ENCODE measurements around the gene TET2. TPM values are rescaled to one million over a fixed set of nuclear protein-coding genes. Genes with fewer than 3 reads are reported as not detected.

The TET2 gene
- total RNA-seq, 1 experiment from 2014 or later = 5.4 TPM

- in situ Hi-C loops (cut with HindIII; ENCODE audit: low pct_unique_long_range_greater_than_20kb, low sequenced_read_pairs) = no loop called here
- DNase-seq (ENCODE audit: low read depth, low spot score) = no peak
These were observed 51.1 kb downstream of the TET2 start for GRCh38 chr4:105197777-105198176.

GRCh38 chr4:105198541-105198940 is 51.9 kb downstream of the TET2 start:
- DNase-seq (ENCODE audit: low read depth, low spot score) = no peak
- in situ Hi-C loops (cut with HindIII; ENCODE audit: low pct_unique_long_range_greater_than_20kb, low sequenced_read_pairs) = no loop called here

GRCh38 chr4:105206214-105206613 is 59.5 kb downstream of the TET2 start:
- DNase-seq (ENCODE audit: low read depth, low spot score) = no peak
- in situ Hi-C loops (cut with HindIII; ENCODE audit: low pct_unique_long_range_greater_than_20kb, low sequenced_read_pairs) = no loop called here

- no peak for DNase-seq (ENCODE audit: low read depth, low spot score)
These were observed 60.7 kb downstream of the TET2 start for GRCh38 chr4:105207386-105207785.

DNA sequence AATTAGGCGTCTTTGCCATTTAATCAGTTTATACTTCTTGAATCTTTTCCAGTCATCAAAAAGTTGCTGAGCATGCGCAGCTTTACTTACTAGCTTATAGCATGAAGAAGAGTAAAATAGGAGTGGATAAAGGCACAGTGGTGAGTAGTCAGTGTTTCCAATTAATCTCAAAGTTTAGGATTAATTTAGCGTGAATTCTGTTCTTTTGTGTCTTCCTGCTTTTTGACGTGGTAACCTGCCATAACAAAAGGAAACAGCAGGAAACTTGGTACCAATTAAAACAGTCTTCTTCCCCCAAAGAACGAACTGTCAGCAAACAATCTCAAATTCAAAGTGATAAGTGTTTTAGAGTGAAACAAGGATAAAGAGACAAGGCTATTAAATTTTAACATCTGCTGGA is 61.9 kb downstream of the TET2 start:
- no peak for DNase-seq (ENCODE audit: low read depth, low spot score)
- in situ Hi-C loops (cut with HindIII; ENCODE audit: low pct_unique_long_range_greater_than_20kb, low sequenced_read_pairs) = no loop called here

More at GRCh38 chr4:105207386-105207785, 60.7 kb downstream of the TET2 start:
- in situ Hi-C loops (cut with HindIII; ENCODE audit: low pct_unique_long_range_greater_than_20kb, low sequenced_read_pairs) = no loop called here

GRCh38 chr4:105210916-105211315 is 64.2 kb downstream of the TET2 start:
- in situ Hi-C loops (cut with HindIII; ENCODE audit: low pct_unique_long_range_greater_than_20kb, low sequenced_read_pairs) = no loop called here
- no peak for DNase-seq (ENCODE audit: low read depth, low spot score)

DNA sequence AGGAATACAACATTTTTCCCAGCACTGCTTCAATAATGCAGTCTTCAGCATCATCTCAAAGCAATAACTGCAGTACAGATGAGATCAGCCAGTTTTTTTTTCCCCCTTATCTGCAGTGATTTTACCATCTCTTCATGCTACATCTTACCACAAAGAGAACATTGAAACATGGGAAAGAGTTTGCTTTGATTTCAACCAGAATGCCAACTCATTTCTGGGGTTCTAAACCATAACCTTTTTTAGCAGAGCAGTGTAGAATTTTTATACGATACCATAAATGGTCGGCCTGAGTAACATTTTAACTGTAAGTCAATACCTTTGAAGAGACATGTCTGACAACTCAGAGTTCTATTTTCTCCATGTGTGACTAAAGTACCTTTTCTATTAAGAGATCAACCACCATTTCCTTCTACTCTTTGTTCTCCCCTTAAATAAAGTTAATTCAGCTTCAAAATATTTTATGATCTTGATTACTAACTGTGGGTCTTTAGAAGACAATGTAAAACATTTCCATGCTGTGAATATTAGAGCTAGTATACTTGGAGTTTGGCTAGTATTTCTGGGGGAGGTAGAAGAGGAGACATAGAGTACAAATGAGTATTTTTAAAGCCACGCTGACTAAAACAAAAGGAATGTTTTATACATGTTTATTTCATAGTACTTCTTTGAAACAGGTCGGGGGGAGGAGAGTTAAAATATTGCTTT is 69.1 kb downstream of the TET2 start:
- in situ Hi-C loops (cut with HindIII; ENCODE audit: low pct_unique_long_range_greater_than_20kb, low sequenced_read_pairs) = no loop called here
- DNase-seq (ENCODE audit: low read depth, low spot score) = no peak

DNA sequence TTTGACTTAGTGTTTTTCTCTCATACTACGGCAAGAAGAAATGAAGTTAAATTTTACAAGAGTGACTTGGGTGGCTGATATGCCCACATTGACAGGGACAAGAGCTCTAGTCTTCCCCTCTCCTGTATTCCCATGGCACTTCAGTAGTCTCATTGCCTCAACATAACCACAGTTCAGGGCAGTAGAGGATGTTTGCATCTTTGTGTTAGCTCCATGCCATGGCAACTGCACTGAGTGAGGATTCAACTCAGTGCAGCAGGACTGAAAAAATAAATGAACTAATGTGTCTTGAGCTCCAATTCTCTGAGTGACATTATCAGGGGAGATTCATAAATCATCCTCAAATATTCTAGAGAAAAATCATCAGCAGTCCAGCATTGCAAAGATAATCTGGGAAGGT is 78.8 kb downstream of the TET2 start:
- DNase-seq (ENCODE audit: low read depth, low spot score) = no peak
- in situ Hi-C loops (cut with HindIII; ENCODE audit: low pct_unique_long_range_greater_than_20kb, low sequenced_read_pairs) = no loop called here

GRCh38 chr4:105227054-105227453 is 80.4 kb downstream of the TET2 start:
- in situ Hi-C loops (cut with HindIII; ENCODE audit: low pct_unique_long_range_greater_than_20kb, low sequenced_read_pairs) = no loop called here
- DNase-seq (ENCODE audit: low read depth, low spot score) = no peak

GRCh38 chr4:105230287-105230686 is 83.6 kb downstream of the TET2 start:
- DNase-seq (ENCODE audit: low read depth, low spot score) = no peak
- in situ Hi-C loops (cut with HindIII; ENCODE audit: low pct_unique_long_range_greater_than_20kb, low sequenced_read_pairs) = no loop called here

DNA sequence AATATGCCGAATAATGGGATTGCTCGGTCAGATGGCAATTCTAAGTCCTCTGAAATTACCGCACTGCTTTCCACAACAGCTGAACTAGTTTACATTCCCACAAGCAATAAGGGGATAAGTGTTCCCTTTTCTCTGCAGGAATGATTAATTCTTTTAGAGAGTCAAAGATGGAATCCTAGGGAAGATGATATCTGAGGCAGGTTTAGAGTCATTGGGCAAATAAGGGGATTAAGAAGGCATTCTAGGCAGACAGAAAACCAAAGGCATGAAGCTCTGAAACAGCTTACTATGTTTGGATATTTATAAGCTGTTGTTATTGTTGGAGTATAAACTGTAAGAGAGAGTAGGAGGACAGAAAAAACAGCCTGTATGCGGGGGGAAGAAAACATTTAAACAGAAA is 85.7 kb downstream of the TET2 start:
- no peak for DNase-seq (ENCODE audit: low read depth, low spot score)
- in situ Hi-C loops (cut with HindIII; ENCODE audit: low pct_unique_long_range_greater_than_20kb, low sequenced_read_pairs) = no loop called here

DNA sequence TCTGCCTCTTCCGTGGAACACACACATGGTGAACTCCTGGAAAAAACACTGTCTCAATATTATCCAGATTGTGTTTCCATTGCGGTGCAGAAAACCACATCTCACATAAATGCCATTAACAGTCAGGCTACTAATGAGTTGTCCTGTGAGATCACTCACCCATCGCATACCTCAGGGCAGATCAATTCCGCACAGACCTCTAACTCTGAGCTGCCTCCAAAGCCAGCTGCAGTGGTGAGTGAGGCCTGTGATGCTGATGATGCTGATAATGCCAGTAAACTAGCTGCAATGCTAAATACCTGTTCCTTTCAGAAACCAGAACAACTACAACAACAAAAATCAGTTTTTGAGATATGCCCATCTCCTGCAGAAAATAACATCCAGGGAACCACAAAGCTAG is 87.9 kb downstream of the TET2 start:
- in situ Hi-C loops (cut with HindIII; ENCODE audit: low pct_unique_long_range_greater_than_20kb, low sequenced_read_pairs) = no loop called here
- no peak for DNase-seq (ENCODE audit: low read depth, low spot score)

DNA sequence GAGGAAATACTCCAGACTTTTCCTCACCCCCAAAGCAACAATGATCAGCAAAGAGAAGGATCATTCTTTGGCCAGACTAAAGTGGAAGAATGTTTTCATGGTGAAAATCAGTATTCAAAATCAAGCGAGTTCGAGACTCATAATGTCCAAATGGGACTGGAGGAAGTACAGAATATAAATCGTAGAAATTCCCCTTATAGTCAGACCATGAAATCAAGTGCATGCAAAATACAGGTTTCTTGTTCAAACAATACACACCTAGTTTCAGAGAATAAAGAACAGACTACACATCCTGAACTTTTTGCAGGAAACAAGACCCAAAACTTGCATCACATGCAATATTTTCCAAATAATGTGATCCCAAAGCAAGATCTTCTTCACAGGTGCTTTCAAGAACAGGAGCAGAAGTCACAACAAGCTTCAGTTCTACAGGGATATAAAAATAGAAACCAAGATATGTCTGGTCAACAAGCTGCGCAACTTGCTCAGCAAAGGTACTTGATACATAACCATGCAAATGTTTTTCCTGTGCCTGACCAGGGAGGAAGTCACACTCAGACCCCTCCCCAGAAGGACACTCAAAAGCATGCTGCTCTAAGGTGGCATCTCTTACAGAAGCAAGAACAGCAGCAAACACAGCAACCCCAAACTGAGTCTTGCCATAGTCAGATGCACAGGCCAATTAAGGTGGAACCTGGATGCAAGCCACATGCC is 89.7 kb downstream of the TET2 start:
- in situ Hi-C loops (cut with HindIII; ENCODE audit: low pct_unique_long_range_greater_than_20kb, low sequenced_read_pairs) = no loop called here
- no peak for DNase-seq (ENCODE audit: low read depth, low spot score)

DNA sequence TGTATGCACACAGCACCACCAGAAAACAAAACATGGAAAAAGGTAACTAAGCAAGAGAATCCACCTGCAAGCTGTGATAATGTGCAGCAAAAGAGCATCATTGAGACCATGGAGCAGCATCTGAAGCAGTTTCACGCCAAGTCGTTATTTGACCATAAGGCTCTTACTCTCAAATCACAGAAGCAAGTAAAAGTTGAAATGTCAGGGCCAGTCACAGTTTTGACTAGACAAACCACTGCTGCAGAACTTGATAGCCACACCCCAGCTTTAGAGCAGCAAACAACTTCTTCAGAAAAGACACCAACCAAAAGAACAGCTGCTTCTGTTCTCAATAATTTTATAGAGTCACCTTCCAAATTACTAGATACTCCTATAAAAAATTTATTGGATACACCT is 90.2 kb downstream of the TET2 start:
- in situ Hi-C loops (cut with HindIII; ENCODE audit: low pct_unique_long_range_greater_than_20kb, low sequenced_read_pairs) = no loop called here
- no peak for DNase-seq (ENCODE audit: low read depth, low spot score)

DNA sequence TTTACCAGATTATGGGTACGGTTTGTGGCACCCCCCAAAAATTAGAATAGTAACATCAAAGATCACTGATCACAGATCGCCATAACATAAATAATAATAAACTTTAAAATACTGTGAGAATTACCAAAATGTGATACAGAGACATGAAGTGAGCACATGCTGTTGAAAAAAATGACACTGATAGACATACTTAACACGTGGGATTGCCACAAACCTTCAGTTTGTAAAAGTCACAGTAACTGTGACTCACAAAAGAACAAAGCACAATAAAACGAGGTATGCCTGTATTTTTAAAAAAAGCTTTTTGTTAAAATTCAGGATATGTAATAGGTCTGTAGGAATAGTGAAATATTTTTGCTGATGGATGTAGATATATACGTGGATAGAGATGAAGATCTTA is 93.4 kb downstream of the TET2 start:
- in situ Hi-C loops (cut with HindIII; ENCODE audit: low pct_unique_long_range_greater_than_20kb, low sequenced_read_pairs) = no loop called here
- no peak for DNase-seq (ENCODE audit: low read depth, low spot score)

- DNase-seq (ENCODE audit: low read depth, low spot score) = no peak
- in situ Hi-C loops (cut with HindIII; ENCODE audit: low pct_unique_long_range_greater_than_20kb, low sequenced_read_pairs) = no loop called here
These were observed 94.8 kb downstream of the TET2 start for GRCh38 chr4:105241451-105241850.

- in situ Hi-C loops (cut with HindIII; ENCODE audit: low pct_unique_long_range_greater_than_20kb, low sequenced_read_pairs) = no loop called here
These were observed 96.8 kb downstream of the TET2 start for GRCh38 chr4:105243446-105243845.

DNA sequence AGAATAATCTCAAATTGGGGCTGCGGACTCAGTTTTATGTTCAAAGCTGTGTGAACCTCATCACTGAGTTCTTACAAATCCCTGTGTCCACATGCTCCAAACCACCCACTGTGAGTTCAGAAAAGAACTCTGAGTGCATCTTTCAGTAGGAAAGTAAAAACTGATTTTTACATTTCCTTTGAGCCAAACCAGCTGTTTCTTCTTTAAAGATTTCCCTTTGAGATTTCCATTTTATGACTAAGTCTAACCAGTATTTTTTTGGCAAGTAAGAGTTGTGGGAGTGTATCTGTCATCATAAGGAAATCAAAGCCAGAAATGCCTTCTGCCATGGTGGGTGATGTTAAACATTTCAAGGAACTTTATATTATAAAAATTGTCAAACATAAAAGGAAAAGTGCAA is 100.0 kb downstream of the TET2 start:
- DNase-seq (ENCODE audit: low read depth, low spot score) = no peak
- in situ Hi-C loops (cut with HindIII; ENCODE audit: low pct_unique_long_range_greater_than_20kb, low sequenced_read_pairs) = no loop called here

More at GRCh38 chr4:105243446-105243845, 96.8 kb downstream of the TET2 start:
- DNase-seq (ENCODE audit: low read depth, low spot score) = no peak

GRCh38 chr4:105248613-105249012 is 101.9 kb downstream of the TET2 start:
- DNase-seq (ENCODE audit: low read depth, low spot score) = no peak
- in situ Hi-C loops (cut with HindIII; ENCODE audit: low pct_unique_long_range_greater_than_20kb, low sequenced_read_pairs) = no loop called here
